WERI-Rb-1 (cell line): ENCODE measurements around the gene PRRT3.

Experiments used
- DNase-seq: peaks from one replicate; pipeline ENCODE4 v3.0.0-alpha.2; 2020
- H3K27ac ChIP-seq: fragments of 250-450 bp; sonication (Bioruptor Pico); 2 replicates; pipeline ENCODE4 v1.5.1; 2020; ENCODE audit warnings: mild to moderate bottlenecking, moderate library complexity
- H3K27me3 ChIP-seq: fragments of 250-450 bp; sonication (Bioruptor Pico); 2 replicates; pipeline ENCODE4 v1.5.1; 2021; ENCODE audit warnings: mild to moderate bottlenecking, low read depth, moderate library complexity; ENCODE audit not compliant: insufficient read depth, severe bottlenecking
- H3K36me3 ChIP-seq: fragments of 250-450 bp; sonication (Bioruptor Pico); 2 replicates; pipeline ENCODE4 v1.5.1; 2020; ENCODE audit warnings: mild to moderate bottlenecking, moderate library complexity
- H3K4me3 ChIP-seq: 2 replicates; pipeline ENCODE4 v1.5.1; 2011; ENCODE audit warnings: low read depth, mild to moderate bottlenecking, control low read depth, low read length
- H3K9me3 ChIP-seq: fragments of 250-450 bp; sonication (Bioruptor Pico); 2 replicates; pipeline ENCODE4 v1.5.1; 2021; ENCODE audit warnings: mild to moderate bottlenecking, moderate library complexity; ENCODE audit not compliant: severe bottlenecking
- CTCF ChIP-seq: IDR thresholded peaks from 2 replicates; pipeline ENCODE4 v1.5.1; 2011; ENCODE audit warnings: low read depth, mild to moderate bottlenecking, control low read depth, inconsistent platforms, low read length

PRRT3 gene

GRCh38 chr3:9965200-9965875 lies 13.1 kb upstream of the PRRT3 start:
- TF ChIP-seq CTCF = no peak
- peaks cover 33% of the 10 kb centered on the region for H3K36me3 ChIP-seq
- no peak overlapping the region for H3K27ac ChIP-seq
- no peak overlapping the region for H3K4me3 ChIP-seq
- no peaks in the 10 kb centered on the region for H3K27me3 ChIP-seq
- no peaks in the 10 kb centered on the region for H3K9me3 ChIP-seq
- no peak for DNase-seq

- no peaks in the 10 kb centered on the region for H3K27me3 ChIP-seq
- H3K27ac ChIP-seq = no peak overlapping the region
- H3K4me3 ChIP-seq = no peak overlapping the region
- H3K9me3 ChIP-seq = no peaks in the 10 kb centered on the region
- no peak for DNase-seq
- no peaks in the 10 kb centered on the region; the same call in 1 of the 2 replicates for H3K36me3 ChIP-seq
- no peak for TF ChIP-seq CTCF
Measured at GRCh38 chr3:9957214-9957613, 5.0 kb upstream of the PRRT3 start.

- H3K27me3 ChIP-seq = no peaks in the 10 kb centered on the region
- no peak for TF ChIP-seq CTCF
- DNase-seq = no peak
Measured at GRCh38 chr3:9955611-9956352, 3.6 kb upstream of the PRRT3 start.

DNA sequence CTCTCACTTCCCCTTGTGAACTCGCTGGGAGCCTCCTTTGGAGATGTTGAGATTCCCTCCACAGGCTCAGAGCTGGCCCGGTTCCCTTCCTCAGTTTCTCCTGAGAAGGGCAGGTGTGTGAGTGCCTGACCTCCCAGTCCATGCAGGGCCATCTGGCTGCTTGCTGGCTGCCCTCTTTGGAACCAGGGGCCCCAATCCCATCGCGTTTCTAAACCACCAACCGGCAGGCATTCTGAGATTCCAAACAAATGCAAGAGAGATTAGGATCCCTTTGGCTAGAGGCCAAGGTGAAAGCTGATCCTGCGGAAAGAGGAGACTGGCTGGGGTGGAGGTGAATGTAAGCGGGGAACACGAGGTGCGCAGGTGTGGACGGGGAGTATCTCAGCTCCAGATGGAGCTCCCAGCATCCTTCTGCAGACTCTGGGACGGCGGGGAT lies 2.9 kb upstream of the PRRT3 start:
- H3K27me3 ChIP-seq = no peaks in the 10 kb centered on the region
- no peak overlapping the region for H3K4me3 ChIP-seq
- peak; percentile 70 for DNase-seq
- TF ChIP-seq CTCF = no peak
- no peaks in the 10 kb centered on the region for H3K36me3 ChIP-seq
- no peaks in the 10 kb centered on the region for H3K9me3 ChIP-seq
- peak overlapping the region; percentile 47 for H3K27ac ChIP-seq

More at GRCh38 chr3:9955611-9956352, 3.6 kb upstream of the PRRT3 start:
- no peaks in the 10 kb centered on the region for H3K9me3 ChIP-seq
- no peak overlapping the region for H3K4me3 ChIP-seq
- H3K36me3 ChIP-seq = no peaks in the 10 kb centered on the region
- peak overlapping the region; percentile 47 for H3K27ac ChIP-seq

DNA sequence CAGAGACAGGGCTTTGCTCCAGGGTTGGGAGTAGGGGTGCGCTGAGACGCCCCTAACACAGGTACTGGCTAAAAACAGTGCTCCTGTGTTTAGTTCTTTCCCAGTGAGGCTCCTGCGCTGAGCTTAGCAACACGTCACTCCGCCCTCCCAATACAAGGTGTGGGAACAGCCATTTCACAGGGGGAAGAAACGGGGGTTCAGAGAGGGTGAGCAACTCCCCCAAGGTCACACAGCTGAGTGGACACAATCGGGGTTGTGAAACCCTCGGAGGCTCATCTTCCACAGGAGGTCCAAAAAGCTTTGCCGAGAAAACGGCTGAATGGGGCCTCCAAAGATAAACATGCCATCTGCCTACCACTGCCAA lies 628 bp downstream of the PRRT3 start:
- peak overlapping the region; percentile 53 for H3K4me3 ChIP-seq
- peaks cover 3% of the 10 kb centered on the region; the same call in 1 of the 2 replicates for H3K36me3 ChIP-seq
- no peak for TF ChIP-seq CTCF
- H3K9me3 ChIP-seq = no peaks in the 10 kb centered on the region
- no peaks in the 10 kb centered on the region for H3K27me3 ChIP-seq
- no peak for DNase-seq
- H3K27ac ChIP-seq = no peak overlapping the region
